Breast epithelium (tissue), 3 donors: ENCODE data around the gene CYTH1.

Source experiments
- POLR2A ChIP-seq: fragments of 450-650 bp; IDR thresholded peaks from one replicate; pipeline ENCODE4 v1.6.1; 2016; ENCODE audit warnings: antibody characterized with exemption, mild to moderate bottlenecking, moderate library complexity
- POLR2AphosphoS5 ChIP-seq, 3 donors: sonication (generic); formaldehyde crosslinking; IDR thresholded peaks; one replicate each; pipeline ENCODE4 v1.6.1; 2017; ENCODE audit warnings: antibody characterized with exemption in 3 of 3
- TF ChIP-seq, protein P1 (sequence below), 3 donors: fragments of 450-650 bp; IDR thresholded peaks; one replicate each; pipeline ENCODE4 v1.5.1; 2016 to 2017; ENCODE audit warnings: antibody characterized with exemption in 3 of 3, mild to moderate bottlenecking in 3 of 3, moderate library complexity in 3 of 3

DNA sequence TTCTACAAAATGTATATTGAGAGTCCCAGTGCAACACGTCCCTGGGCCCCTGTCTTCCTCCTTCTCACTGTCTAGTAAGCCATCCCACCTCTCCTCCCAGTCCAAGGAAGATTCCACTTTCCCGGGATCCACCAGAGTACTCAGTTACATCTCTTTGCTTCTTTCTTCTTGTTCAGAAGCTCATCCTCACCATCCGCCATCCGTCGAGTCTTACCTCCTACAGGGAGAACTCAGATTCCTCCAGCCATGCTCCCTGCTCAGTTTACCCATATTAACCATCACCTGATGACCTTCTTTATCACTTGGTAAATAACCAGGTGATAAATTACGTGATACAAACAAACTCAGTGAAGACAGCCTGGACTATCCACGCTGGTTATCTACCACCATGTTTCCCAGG lies 57.1 kb downstream of the CYTH1 start:
- TF ChIP-seq, protein P1, sequence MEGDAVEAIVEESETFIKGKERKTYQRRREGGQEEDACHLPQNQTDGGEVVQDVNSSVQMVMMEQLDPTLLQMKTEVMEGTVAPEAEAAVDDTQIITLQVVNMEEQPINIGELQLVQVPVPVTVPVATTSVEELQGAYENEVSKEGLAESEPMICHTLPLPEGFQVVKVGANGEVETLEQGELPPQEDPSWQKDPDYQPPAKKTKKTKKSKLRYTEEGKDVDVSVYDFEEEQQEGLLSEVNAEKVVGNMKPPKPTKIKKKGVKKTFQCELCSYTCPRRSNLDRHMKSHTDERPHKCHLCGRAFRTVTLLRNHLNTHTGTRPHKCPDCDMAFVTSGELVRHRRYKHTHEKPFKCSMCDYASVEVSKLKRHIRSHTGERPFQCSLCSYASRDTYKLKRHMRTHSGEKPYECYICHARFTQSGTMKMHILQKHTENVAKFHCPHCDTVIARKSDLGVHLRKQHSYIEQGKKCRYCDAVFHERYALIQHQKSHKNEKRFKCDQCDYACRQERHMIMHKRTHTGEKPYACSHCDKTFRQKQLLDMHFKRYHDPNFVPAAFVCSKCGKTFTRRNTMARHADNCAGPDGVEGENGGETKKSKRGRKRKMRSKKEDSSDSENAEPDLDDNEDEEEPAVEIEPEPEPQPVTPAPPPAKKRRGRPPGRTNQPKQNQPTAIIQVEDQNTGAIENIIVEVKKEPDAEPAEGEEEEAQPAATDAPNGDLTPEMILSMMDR (IDR thresholded peaks at IDR 0.05) = no peak
- TF ChIP-seq POLR2A (no peak), POLR2AphosphoS5 (IDR thresholded peaks at IDR 0.05) (no peak)
